Measurements from ENCODE around the gene HSFX3.
"Not testable (repeated sequence)": the region's sequence is repeated elsewhere in the genome, so short reads cannot be mapped to it uniquely, and the experiment has no call there.

HSFX3 gene

GRCh38 chrX:149549701-149550100 is at the start of gene HSFX3:
Gene HSFX3 (minus strand): TSS chrX:149549924. CDS start chrX:149549852, 72 bp downstream.
- not testable (repeated sequence) for H3K4me1 ChIP-seq, H3K36me3 ChIP-seq, H4K20me1 ChIP-seq, H3K27ac ChIP-seq, H3K9ac ChIP-seq, H3K4me3 ChIP-seq, H3K9me3 ChIP-seq, H3K27me3 ChIP-seq, H3K4me2 ChIP-seq

GRCh38 chrX:149598603-149599002 is 48.9 kb upstream of the HSFX3 start:
- not testable (repeated sequence) for H3K27ac ChIP-seq, H3K27me3 ChIP-seq, H4K20me1 ChIP-seq, H3K9ac ChIP-seq, H3K4me1 ChIP-seq, H3K9me3 ChIP-seq, H3K4me3 ChIP-seq, H3K36me3 ChIP-seq, H3K4me2 ChIP-seq

GRCh38 chrX:149595943-149596342 is 46.2 kb upstream of the HSFX3 start:
- not testable (repeated sequence) for H3K4me2 ChIP-seq, H3K9me3 ChIP-seq, H3K27me3 ChIP-seq, H3K4me3 ChIP-seq, H3K4me1 ChIP-seq, H3K9ac ChIP-seq, H4K20me1 ChIP-seq, H3K27ac ChIP-seq, H3K36me3 ChIP-seq

DNA sequence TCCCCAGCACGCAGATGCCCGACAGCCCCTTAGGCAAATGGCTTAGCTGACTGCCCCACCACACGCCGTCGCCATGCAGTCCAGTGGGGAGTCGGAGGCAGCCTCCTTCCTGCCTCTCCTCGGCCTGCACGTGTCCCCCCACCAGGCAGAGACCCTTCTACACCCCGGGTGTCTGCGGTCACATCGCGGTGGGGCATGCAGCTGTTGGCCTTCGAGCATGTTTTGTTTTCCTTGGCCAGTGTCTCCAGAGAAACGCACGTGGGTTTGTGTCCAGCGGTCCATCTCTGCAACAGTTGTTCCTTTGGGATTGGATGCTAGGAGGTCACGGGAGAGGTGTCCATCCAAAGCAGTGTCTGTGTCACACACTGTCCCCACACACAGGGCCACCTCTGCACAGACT is 45.5 kb upstream of the HSFX3 start, which contains the start of gene HSFX2:
HSFX2 (minus strand) TSS at position 101 of the 400 bp plus-strand sequence. CDS start 614 bp downstream, outside the sequence.
- not testable (repeated sequence) for H4K20me1 ChIP-seq, H3K27ac ChIP-seq, H3K4me3 ChIP-seq, H3K36me3 ChIP-seq, H3K9ac ChIP-seq, H3K4me2 ChIP-seq, H3K4me1 ChIP-seq, H3K27me3 ChIP-seq, H3K9me3 ChIP-seq

DNA sequence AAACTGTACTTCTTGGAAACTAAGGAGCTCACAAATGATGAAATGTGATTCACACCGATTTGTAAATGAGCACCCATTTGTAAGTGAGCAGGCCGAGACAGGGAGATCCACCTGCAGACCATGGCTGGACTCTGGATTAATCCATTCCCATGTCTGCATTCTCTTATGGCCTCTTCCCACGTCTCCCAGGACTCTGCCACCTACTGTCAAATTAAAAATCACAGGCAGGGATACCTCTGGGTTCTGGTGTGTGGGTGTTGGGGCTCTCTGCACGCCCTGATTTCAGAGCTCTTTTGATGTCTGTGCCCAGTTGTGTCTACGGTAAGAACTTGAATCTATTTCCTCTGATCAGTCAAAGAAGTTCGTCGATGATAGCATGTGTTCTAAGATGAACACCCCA is 41.3 kb upstream of the HSFX3 start:
- not testable (repeated sequence) for H3K9ac ChIP-seq, H3K4me1 ChIP-seq, H3K4me3 ChIP-seq

DNA sequence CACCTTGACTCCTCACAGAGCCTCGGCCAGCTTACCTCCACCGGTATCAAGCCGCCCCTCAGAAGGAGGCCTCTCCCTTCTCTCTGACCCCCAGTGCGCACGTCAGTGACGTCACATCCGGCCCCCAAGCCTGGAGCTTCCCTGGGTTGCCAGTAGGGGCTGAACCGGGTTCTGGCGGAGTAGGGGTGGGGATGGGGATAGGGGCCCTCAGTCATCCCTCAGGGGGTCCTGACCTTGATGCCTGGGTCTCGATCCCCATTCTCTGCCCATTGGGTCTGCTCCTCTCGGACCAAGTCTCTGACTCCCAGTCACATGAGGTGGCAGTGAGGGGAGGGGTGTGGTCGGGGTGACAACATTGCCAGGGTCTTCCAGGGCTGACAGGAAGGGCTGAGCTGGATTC is 37.6 kb upstream of the HSFX3 start, which contains the start of gene MAGEA9B:
MAGEA9B (minus strand) TSS at position 101 of the 400 bp plus-strand sequence. CDS start 4,280 bp downstream, outside the sequence.
- not testable (repeated sequence) for H3K9ac ChIP-seq, H4K20me1 ChIP-seq

More for the DNA sequence above, 41.3 kb upstream of the HSFX3 start:
- not testable (repeated sequence) for H3K27me3 ChIP-seq, H3K36me3 ChIP-seq, H4K20me1 ChIP-seq, H3K9me3 ChIP-seq, H3K27ac ChIP-seq, H3K4me2 ChIP-seq

GRCh38 chrX:149585631-149586030 is 35.9 kb upstream of the HSFX3 start:
- H3K4me3 ChIP-seq, H3K9ac ChIP-seq, H3K9me3 ChIP-seq, H3K36me3 ChIP-seq, H3K4me1 ChIP-seq, H3K27me3 ChIP-seq, H3K27ac ChIP-seq, H4K20me1 ChIP-seq, H3K4me2 ChIP-seq: not testable (repeated sequence)

More for the DNA sequence above, 37.6 kb upstream of the HSFX3 start, which contains the start of gene MAGEA9B:
- H3K36me3 ChIP-seq, H3K4me1 ChIP-seq, H3K27me3 ChIP-seq, H3K9me3 ChIP-seq, H3K27ac ChIP-seq, H3K4me2 ChIP-seq, H3K4me3 ChIP-seq: not testable (repeated sequence)

GRCh38 chrX:149573456-149573855 is 23.7 kb upstream of the HSFX3 start:
- H3K4me2 ChIP-seq, H3K9me3 ChIP-seq, H3K4me3 ChIP-seq, H3K4me1 ChIP-seq, H3K9ac ChIP-seq, H4K20me1 ChIP-seq, H3K27ac ChIP-seq, H3K36me3 ChIP-seq, H3K27me3 ChIP-seq: not testable (repeated sequence)

- Histone ChIP-seq H3K9ac (no peak overlapping the region), H3K36me3 (no peaks in the 10 kb centered on the region), H3K27me3 (no peaks in the 10 kb centered on the region), H3K4me1 (no peaks in the 10 kb centered on the region), H4K20me1 (no peaks in the 10 kb centered on the region), H3K4me2 (no peak overlapping the region), H3K4me3 (no peak overlapping the region), H3K9me3 (no peaks in the 10 kb centered on the region), H3K27ac (no peak overlapping the region)
- TF ChIP-seq Cebpa-rat (IDR thresholded peaks at IDR 0.05), result no peak
Observed at GRCh38 chrX:149572743-149573142, 23.0 kb upstream of the HSFX3 start.

- no peak overlapping the region for H3K4me2 ChIP-seq
- no peaks in the 10 kb centered on the region for H3K27me3 ChIP-seq
- H3K36me3 ChIP-seq, result no peaks in the 10 kb centered on the region
- no peak overlapping the region for H3K4me3 ChIP-seq
- H3K9ac ChIP-seq, result no peak overlapping the region
- H3K27ac ChIP-seq, result no peak overlapping the region
- no peak for TF ChIP-seq Cebpa-rat (IDR thresholded peaks at IDR 0.05)
- no peaks in the 10 kb centered on the region for H3K9me3 ChIP-seq
- no peaks in the 10 kb centered on the region for H4K20me1 ChIP-seq
- 0 out of 2 replicates have a peak, but pooled peaks cover 4% of the 10 kb centered on the region for H3K4me1 ChIP-seq
Observed at GRCh38 chrX:149571770-149572169, 22.0 kb upstream of the HSFX3 start.

- Histone ChIP-seq H3K4me2 (no peak overlapping the region), H3K4me3 (no peak overlapping the region), H3K27ac (no peak overlapping the region), H3K4me1 (0 out of 2 replicates have a peak, but pooled peaks cover 4% of the 10 kb centered on the region), H3K27me3 (no peaks in the 10 kb centered on the region), H3K9ac (no peak overlapping the region), H3K36me3 (no peaks in the 10 kb centered on the region), H3K9me3 (no peaks in the 10 kb centered on the region), H4K20me1 (no peaks in the 10 kb centered on the region)
- no peak for TF ChIP-seq Cebpa-rat (IDR thresholded peaks at IDR 0.05)
Observed at GRCh38 chrX:149570668-149571067, 20.9 kb upstream of the HSFX3 start.

Data from BLaER1 (cell line).